Right lobe of liver (tissue), 4 donors: ENCODE results near the gene UTP14C.

ENCODE experiments used
- POLR2A ChIP-seq: fragments of 450-650 bp; IDR thresholded peaks from one replicate; pipeline ENCODE4 v1.6.1; 2017; ENCODE audit warnings: antibody characterized with exemption, mild to moderate bottlenecking
- TF ChIP-seq, protein P1 (sequence below), 4 donors: fragments of 200-600 bp in 3 of 4; fragments of 450-650 bp in 1 of 4; IDR thresholded peaks; one replicate each; pipeline versions ENCODE4 v1.5.1 to v1.8.0; 2016 to 2022; ENCODE audit warnings: antibody characterized with exemption in 4 of 4, mild to moderate bottlenecking in 2 of 4
- donor health status: DM: no; HTN: no; CAD: no.
- donor health status: DM: no; HTN: no; CAD: no.
- donor health status: DM: no; HTN: yes; CAD: no.

DNA sequence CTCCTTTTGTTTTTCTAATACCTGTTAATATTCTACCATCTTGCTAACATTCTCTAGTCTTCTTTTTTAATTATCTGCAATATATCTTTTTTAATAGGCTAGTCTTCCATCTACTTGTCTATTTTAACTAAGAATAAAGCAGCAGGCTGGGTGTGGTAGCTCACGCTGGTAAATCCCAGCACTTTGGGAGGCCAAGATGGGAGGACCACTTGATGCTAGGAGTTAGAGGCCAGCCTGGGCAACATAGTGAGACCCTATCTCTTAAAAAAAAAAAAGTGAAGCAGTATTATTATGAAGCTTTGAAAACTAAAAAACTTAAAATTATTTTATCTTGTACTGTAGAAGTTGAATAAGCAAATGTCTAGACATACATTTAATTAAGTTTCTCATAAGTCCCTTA is 3.3 kb downstream of the UTP14C start:
- TF ChIP-seq, protein P1, sequence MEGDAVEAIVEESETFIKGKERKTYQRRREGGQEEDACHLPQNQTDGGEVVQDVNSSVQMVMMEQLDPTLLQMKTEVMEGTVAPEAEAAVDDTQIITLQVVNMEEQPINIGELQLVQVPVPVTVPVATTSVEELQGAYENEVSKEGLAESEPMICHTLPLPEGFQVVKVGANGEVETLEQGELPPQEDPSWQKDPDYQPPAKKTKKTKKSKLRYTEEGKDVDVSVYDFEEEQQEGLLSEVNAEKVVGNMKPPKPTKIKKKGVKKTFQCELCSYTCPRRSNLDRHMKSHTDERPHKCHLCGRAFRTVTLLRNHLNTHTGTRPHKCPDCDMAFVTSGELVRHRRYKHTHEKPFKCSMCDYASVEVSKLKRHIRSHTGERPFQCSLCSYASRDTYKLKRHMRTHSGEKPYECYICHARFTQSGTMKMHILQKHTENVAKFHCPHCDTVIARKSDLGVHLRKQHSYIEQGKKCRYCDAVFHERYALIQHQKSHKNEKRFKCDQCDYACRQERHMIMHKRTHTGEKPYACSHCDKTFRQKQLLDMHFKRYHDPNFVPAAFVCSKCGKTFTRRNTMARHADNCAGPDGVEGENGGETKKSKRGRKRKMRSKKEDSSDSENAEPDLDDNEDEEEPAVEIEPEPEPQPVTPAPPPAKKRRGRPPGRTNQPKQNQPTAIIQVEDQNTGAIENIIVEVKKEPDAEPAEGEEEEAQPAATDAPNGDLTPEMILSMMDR (IDR thresholded peaks at IDR 0.05) = no peak
- no peak for TF ChIP-seq POLR2A
